Measurements from ENCODE around the gene LCTL. TPM values are rescaled to one million over a fixed set of nuclear protein-coding genes. Genes with fewer than 3 reads are reported as not detected.

The LCTL gene
- polyA plus RNA-seq, 4 donors: 0.24 TPM; not detected in 3

DNA sequence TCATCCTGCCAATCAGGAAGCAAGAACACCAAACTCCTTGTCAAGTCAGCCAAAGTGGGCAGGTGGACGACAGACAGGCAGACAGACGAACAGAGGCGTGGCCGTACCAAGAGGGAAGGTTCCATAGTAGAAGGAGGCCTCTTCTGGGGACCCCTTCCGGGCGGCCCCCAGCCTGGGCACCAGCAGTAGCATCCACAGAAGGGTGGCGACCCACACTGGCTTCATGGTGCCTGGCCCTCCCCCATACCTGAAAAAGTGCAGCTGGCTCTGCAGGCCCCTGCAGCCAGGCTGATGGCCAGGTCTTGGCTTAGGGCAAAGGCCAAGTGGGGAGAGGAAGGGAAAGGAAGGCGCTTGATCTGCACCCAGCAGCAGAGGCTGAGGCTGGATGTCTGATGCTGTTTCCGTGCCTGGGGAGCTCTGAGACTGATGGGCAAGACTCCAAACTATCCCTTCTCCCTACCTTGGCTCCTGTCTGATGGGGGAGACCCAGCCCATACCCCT is 607 bp downstream of the LCTL start:
- Histone ChIP-seq H3K9me3 (ENCODE audit: control insufficient read depth in 2 of 2, insufficient read depth in 1 of 2, low read depth in 1 of 2, low read length in 1 of 2) (no peaks in the 10 kb centered on the region), H3K36me3 (ENCODE audit: control insufficient read depth in 3 of 3, insufficient read depth in 2 of 3, low read depth in 1 of 3, low read length in 3 of 3) (no peaks in the 10 kb centered on the region), H3K4me1 (ENCODE audit: control insufficient read depth in 3 of 3, insufficient read depth in 2 of 3, low read depth in 1 of 3, low read length in 2 of 3) (no peaks in the 10 kb centered on the region), H3K27ac (ENCODE audit: low read depth in 1 of 3, low read length in 2 of 3) (no peak overlapping the region), H3K4me3 (ENCODE audit: low read depth in 1 of 3, low read length in 3 of 3) (no peak overlapping the region), H3K27me3 (ENCODE audit: control insufficient read depth in 3 of 3, insufficient read depth in 3 of 3, low read length in 3 of 3) (no peaks in the 10 kb centered on the region)
- DNase-seq (no peak), FAIRE-seq (no peak)
- 68 to 75% (median 74%) methylated on average over 9 of the region's 9 CpGs for WGBS, 3 donors

DNA sequence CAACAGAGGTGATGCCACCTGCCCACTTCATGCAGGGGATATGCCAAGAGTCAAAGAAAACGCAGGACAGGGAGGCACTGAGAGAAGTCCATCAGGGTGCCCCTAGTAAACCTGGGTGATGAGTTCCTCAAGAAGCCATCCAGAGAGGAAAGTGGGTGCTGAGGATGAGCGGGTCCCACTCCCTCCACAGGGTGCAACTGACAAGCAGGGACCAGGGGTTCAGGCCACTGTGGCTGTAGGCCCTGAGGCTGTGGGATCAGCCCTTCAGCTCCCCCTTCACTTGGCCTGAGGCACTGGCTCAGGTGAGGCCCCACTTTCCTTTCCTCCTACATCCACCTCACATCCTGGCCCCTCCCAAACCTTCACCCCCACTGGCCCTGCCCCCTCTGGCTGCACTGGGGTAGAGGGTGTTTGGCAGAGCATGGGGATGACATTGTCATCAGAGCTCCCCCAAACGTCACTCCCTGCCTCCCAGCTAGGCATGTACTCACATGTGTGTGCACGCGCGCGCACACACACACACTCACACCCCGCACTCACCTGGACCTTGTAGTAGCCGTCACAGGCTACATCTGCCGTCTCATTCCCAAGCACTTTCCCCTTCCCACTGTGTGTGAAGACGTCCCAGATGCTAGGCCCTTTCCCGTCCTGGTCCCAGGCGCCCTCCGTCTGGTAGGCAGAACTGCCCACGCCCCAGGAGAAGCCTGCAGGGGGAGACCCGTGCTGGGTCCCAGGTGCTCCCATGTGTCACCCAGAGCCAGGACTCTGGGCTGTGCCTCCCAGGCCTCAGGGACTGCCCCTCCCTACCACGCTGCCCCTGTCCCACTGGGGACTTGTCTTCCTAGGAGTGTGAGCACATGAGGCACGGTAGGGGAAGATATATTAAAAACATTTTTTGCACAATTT is 1.4 kb downstream of the LCTL start:
- 83 to 85% (median 83%) methylated on average over 15 to 18 of the region's 18 CpGs for WGBS, 3 donors
- FAIRE-seq (no peak), DNase-seq (no peak)
- Histone ChIP-seq H3K36me3 (ENCODE audit: control insufficient read depth in 3 of 3, insufficient read depth in 2 of 3, low read depth in 1 of 3, low read length in 3 of 3) (no peaks in the 10 kb centered on the region), H3K4me3 (ENCODE audit: low read depth in 1 of 3, low read length in 3 of 3) (no peak overlapping the region), H3K27me3 (ENCODE audit: control insufficient read depth in 3 of 3, insufficient read depth in 3 of 3, low read length in 3 of 3) (no peaks in the 10 kb centered on the region), H3K27ac (ENCODE audit: low read depth in 1 of 3, low read length in 2 of 3) (no peak overlapping the region), H3K4me1 (ENCODE audit: control insufficient read depth in 3 of 3, insufficient read depth in 2 of 3, low read depth in 1 of 3, low read length in 2 of 3) (no peaks in the 10 kb centered on the region), H3K9me3 (ENCODE audit: control insufficient read depth in 2 of 2, insufficient read depth in 1 of 2, low read depth in 1 of 2, low read length in 1 of 2) (no peaks in the 10 kb centered on the region)

DNA sequence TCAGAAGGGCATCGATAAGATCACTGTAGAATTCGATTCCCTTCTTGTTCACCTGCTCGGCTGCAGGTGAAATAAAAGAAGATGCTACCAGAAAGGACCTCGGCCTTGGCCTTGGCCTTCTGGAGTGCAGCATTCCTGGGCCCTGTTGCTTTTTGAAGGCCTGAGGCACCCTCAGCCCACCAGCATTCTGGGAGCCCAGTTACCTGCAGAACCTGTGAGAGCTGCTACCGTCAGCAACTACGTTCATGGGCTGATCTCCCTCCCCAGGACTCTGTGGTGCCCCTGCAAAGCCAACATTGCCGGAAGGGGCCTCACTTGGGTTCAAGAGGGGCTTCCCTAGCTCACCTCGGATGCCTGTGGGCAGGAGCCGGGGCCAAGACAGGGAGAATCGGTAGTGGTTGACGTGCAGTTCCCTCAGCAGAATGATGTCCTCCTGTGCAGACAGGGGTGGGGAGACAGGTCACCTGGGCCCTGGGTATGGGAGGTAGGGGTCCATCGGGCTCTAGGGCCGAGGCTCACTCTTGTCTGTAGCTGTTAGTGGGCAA is 2.2 kb downstream of the LCTL start:
- no peak overlapping the region for H3K4me3 ChIP-seq (ENCODE audit: low read depth in 1 of 3, low read length in 3 of 3)
- no peaks in the 10 kb centered on the region for H3K27me3 ChIP-seq (ENCODE audit: control insufficient read depth in 3 of 3, insufficient read depth in 3 of 3, low read length in 3 of 3)
- WGBS, 3 donors: 93% methylated on average over 13 of the region's 13 CpGs
- no peaks in the 10 kb centered on the region for H3K9me3 ChIP-seq (ENCODE audit: control insufficient read depth in 2 of 2, insufficient read depth in 1 of 2, low read depth in 1 of 2, low read length in 1 of 2)
- no peaks in the 10 kb centered on the region for H3K4me1 ChIP-seq (ENCODE audit: control insufficient read depth in 3 of 3, insufficient read depth in 2 of 3, low read depth in 1 of 3, low read length in 2 of 3)
- H3K27ac ChIP-seq (ENCODE audit: low read depth in 1 of 3, low read length in 2 of 3): no peak overlapping the region
- FAIRE-seq (no peak), DNase-seq (no peak)
- no peaks in the 10 kb centered on the region for H3K36me3 ChIP-seq (ENCODE audit: control insufficient read depth in 3 of 3, insufficient read depth in 2 of 3, low read depth in 1 of 3, low read length in 3 of 3)

DNA sequence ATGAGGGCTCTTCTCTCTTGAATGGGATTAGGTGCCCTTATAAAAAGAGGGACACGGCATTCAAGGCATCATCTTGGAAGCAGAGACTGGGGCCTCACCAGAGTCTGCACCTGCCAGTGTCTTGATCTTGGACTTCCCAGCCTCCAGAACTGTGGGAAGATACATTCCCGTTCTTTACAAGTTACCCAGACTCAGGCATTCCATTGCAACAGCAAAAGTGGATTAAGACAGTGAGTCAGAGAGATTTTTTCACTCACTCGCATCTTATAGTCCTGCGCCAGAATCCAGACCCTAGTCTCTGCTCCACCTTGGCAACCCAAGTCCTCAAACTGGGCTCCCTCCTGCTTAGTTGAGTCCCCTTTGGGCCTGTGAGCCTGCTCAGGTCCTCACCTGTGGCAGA is 2.7 kb downstream of the LCTL start:
- FAIRE-seq: no peak

GRCh38 chr15:66560856-66561525 is 4.8 kb downstream of the LCTL start:
- Histone ChIP-seq H3K27me3 (ENCODE audit: control insufficient read depth in 3 of 3, insufficient read depth in 3 of 3, low read length in 3 of 3) (no peaks in the 10 kb centered on the region), H3K4me3 (ENCODE audit: low read depth in 1 of 3, low read length in 3 of 3) (no peak overlapping the region), H3K9me3 (ENCODE audit: control insufficient read depth in 2 of 2, insufficient read depth in 1 of 2, low read depth in 1 of 2, low read length in 1 of 2) (peaks cover 0 to 4% of the 10 kb centered on the region in 2 donors), H3K4me1 (ENCODE audit: control insufficient read depth in 3 of 3, insufficient read depth in 2 of 3, low read depth in 1 of 3, low read length in 2 of 3) (no peaks in the 10 kb centered on the region), H3K36me3 (ENCODE audit: control insufficient read depth in 3 of 3, insufficient read depth in 2 of 3, low read depth in 1 of 3, low read length in 3 of 3) (no peaks in the 10 kb centered on the region), H3K27ac (ENCODE audit: low read depth in 1 of 3, low read length in 2 of 3) (no peak overlapping the region)
- DNase-seq (no peak), FAIRE-seq (no peak)
- 91 to 93% (median 91%) methylated on average over 18 of the region's 18 CpGs for WGBS, 3 donors

More for the DNA sequence above, 2.7 kb downstream of the LCTL start:
- 88 to 95% (median 90%) methylated on average over 4 of the region's 4 CpGs for WGBS, 3 donors
- H3K4me3 ChIP-seq (ENCODE audit: low read depth in 1 of 3, low read length in 3 of 3): no peak overlapping the region
- no peak for DNase-seq
- no peaks in the 10 kb centered on the region for H3K9me3 ChIP-seq (ENCODE audit: control insufficient read depth in 2 of 2, insufficient read depth in 1 of 2, low read depth in 1 of 2, low read length in 1 of 2)
- no peaks in the 10 kb centered on the region for H3K27me3 ChIP-seq (ENCODE audit: control insufficient read depth in 3 of 3, insufficient read depth in 3 of 3, low read length in 3 of 3)
- no peaks in the 10 kb centered on the region for H3K4me1 ChIP-seq (ENCODE audit: control insufficient read depth in 3 of 3, insufficient read depth in 2 of 3, low read depth in 1 of 3, low read length in 2 of 3)
- H3K27ac ChIP-seq (ENCODE audit: low read depth in 1 of 3, low read length in 2 of 3): no peak overlapping the region
- no peaks in the 10 kb centered on the region for H3K36me3 ChIP-seq (ENCODE audit: control insufficient read depth in 3 of 3, insufficient read depth in 2 of 3, low read depth in 1 of 3, low read length in 3 of 3)

GRCh38 chr15:66558271-66558670 is 7.5 kb downstream of the LCTL start:
- no peaks in the 10 kb centered on the region for H3K36me3 ChIP-seq (ENCODE audit: control insufficient read depth in 3 of 3, insufficient read depth in 2 of 3, low read depth in 1 of 3, low read length in 3 of 3)
- H3K4me1 ChIP-seq (ENCODE audit: control insufficient read depth in 3 of 3, insufficient read depth in 2 of 3, low read depth in 1 of 3, low read length in 2 of 3): no peaks in the 10 kb centered on the region
- FAIRE-seq: no peak
- WGBS, 3 donors: 92 to 98% (median 96%) methylated on average over 6 of the region's 6 CpGs
- no peak overlapping the region for H3K27ac ChIP-seq (ENCODE audit: low read depth in 1 of 3, low read length in 2 of 3)
- peaks cover 0 to 4% of the 10 kb centered on the region in 2 donors for H3K9me3 ChIP-seq (ENCODE audit: control insufficient read depth in 2 of 2, insufficient read depth in 1 of 2, low read depth in 1 of 2, low read length in 1 of 2)
- H3K4me3 ChIP-seq (ENCODE audit: low read depth in 1 of 3, low read length in 3 of 3): no peak overlapping the region
- no peak for DNase-seq
- H3K27me3 ChIP-seq (ENCODE audit: control insufficient read depth in 3 of 3, insufficient read depth in 3 of 3, low read length in 3 of 3): no peaks in the 10 kb centered on the region

DNA sequence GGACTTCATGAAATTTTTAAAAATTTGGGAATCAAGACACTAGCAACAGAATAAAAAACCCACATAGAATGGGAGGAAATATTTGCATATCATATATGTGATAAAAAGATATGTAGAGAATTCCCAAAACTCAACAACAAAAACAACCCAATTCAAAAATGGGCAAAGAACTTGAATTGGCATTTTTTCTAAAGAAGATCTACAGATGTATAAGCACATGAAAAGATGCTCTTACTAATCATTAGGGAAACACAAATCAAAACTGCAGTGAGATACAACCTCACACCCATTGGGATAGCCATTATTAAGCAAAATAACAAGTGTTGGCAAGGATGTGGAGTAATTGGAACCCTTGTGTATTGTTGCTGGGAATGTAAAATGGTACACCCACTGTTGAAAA is 10.1 kb downstream of the LCTL start:
- no peak overlapping the region for H3K4me3 ChIP-seq (ENCODE audit: low read depth in 1 of 3, low read length in 3 of 3)
- FAIRE-seq: no peak

GRCh38 chr15:66545255-66545654 is 20.5 kb downstream of the LCTL start:
- Histone ChIP-seq H3K27ac (ENCODE audit: low read depth in 1 of 3, low read length in 2 of 3) (no peak overlapping the region), H3K9me3 (ENCODE audit: control insufficient read depth in 2 of 2, insufficient read depth in 1 of 2, low read depth in 1 of 2, low read length in 1 of 2) (no peaks in the 10 kb centered on the region), H3K4me1 (ENCODE audit: control insufficient read depth in 3 of 3, insufficient read depth in 2 of 3, low read depth in 1 of 3, low read length in 2 of 3) (no peaks in the 10 kb centered on the region), H3K36me3 (ENCODE audit: control insufficient read depth in 3 of 3, insufficient read depth in 2 of 3, low read depth in 1 of 3, low read length in 3 of 3) (peaks cover 0 to 13% (median 0%) of the 10 kb centered on the region in 3 donors), H3K4me3 (ENCODE audit: low read depth in 1 of 3, low read length in 3 of 3) (no peak overlapping the region), H3K27me3 (ENCODE audit: control insufficient read depth in 3 of 3, insufficient read depth in 3 of 3, low read length in 3 of 3) (no peaks in the 10 kb centered on the region)
- DNase-seq (no peak), FAIRE-seq (no peak)
- 96 to 100% (median 100%) methylated on average over 1 of the region's 1 CpG for WGBS, 3 donors

More for the DNA sequence above, 10.1 kb downstream of the LCTL start:
- H3K36me3 ChIP-seq (ENCODE audit: control insufficient read depth in 3 of 3, insufficient read depth in 2 of 3, low read depth in 1 of 3, low read length in 3 of 3): peaks cover 0 to 2% (median 0%) of the 10 kb centered on the region in 3 donors
- peaks cover 0 to 4% of the 10 kb centered on the region in 2 donors for H3K9me3 ChIP-seq (ENCODE audit: control insufficient read depth in 2 of 2, insufficient read depth in 1 of 2, low read depth in 1 of 2, low read length in 1 of 2)
- no peaks in the 10 kb centered on the region for H3K4me1 ChIP-seq (ENCODE audit: control insufficient read depth in 3 of 3, insufficient read depth in 2 of 3, low read depth in 1 of 3, low read length in 2 of 3)
- no peak for DNase-seq
- H3K27me3 ChIP-seq (ENCODE audit: control insufficient read depth in 3 of 3, insufficient read depth in 3 of 3, low read length in 3 of 3): no peaks in the 10 kb centered on the region
- no peak overlapping the region for H3K27ac ChIP-seq (ENCODE audit: low read depth in 1 of 3, low read length in 2 of 3)

All from small intestine (tissue), 7 donors.